GM21515 (cell line): ENCODE data around the gene SPIRE1.
"Not testable (repeated sequence)": the region's sequence is repeated elsewhere in the genome, so short reads cannot be mapped to it uniquely, and the experiment has no call there.

ENCODE experiments used
- ATAC-seq: cut with Tn5 transposase; IDR thresholded peaks from one replicate; pipeline ENCODE4 v1.9.1; 2021; ENCODE audit not compliant: unreplicated experiment

The SPIRE1 gene

GRCh38 chr18:12647773-12648172 is 10.1 kb downstream of the SPIRE1 start:
- no peak for ATAC-seq

GRCh38 chr18:12645751-12646203 is 12.1 kb downstream of the SPIRE1 start:
- ATAC-seq, result no peak

GRCh38 chr18:12645254-12645653 is 12.7 kb downstream of the SPIRE1 start:
- ATAC-seq, result no peak

DNA sequence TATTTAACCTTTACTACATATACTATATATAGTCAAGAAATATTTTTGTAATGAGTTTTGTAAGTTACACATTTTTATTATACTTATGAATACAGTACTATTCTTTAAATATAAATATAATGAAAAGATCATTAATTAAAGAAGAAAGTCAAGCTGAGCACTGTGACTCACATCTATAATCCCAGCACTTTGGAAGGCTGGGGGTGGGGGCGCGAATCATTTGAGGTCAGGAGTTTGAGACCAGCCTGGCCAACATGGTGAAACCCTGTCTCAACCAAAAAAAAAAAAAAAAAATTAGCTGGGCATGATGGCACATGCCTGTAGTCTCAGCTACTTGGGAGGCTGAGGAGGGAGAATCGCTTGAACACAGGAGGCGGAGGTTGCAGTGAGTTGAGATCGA is 14.2 kb downstream of the SPIRE1 start:
- not testable (repeated sequence) for ATAC-seq

GRCh38 chr18:12640881-12641200 is 17.1 kb downstream of the SPIRE1 start:
- ATAC-seq, result no peak

- ATAC-seq, result no peak
These were observed 17.7 kb downstream of the SPIRE1 start for GRCh38 chr18:12639990-12640880.

DNA sequence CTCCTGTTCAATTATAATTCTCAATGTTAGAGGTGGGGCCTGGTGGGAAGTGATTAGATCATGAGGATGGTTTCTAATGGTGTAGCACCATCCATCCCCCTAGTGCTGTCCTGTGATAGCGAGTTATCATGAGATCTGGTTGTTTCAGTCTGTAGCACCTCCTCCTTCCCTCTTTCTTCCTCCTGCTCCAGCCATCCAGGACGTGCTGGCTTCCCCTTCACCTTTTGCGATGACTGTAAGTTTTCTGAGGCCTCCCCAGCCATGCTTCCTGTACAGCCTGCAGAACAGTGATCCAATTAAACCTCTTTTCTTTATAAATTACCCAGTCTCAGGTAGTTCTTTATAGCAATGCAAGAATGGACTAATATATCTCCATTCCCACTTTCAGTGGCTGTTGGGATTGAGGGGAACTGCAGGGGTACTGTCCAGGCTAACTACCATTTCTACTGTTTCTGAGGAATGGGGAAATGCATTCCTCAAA is 19.2 kb downstream of the SPIRE1 start:
- no peak for ATAC-seq

- no peak for ATAC-seq
These were observed 19.8 kb downstream of the SPIRE1 start for GRCh38 chr18:12637901-12638643.

DNA sequence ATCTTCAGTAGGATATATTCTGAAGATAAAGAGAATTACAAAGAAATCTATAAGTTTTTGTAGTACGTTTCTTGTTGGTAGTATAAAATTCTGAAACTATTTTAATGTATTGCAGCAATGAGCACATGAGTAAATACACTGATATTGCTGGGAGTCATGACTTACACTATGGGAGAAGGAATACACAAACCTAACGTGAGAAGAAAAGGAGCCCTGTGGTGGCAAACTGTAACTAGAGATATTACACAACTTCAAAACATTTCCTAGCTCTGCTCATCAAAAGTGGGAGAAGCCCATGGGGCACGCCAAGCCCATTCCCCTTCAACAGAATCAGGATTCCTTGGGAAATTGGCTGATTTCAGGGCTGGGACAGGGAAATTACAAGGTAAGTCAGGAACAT is 20.5 kb downstream of the SPIRE1 start:
- ATAC-seq, result no peak

DNA sequence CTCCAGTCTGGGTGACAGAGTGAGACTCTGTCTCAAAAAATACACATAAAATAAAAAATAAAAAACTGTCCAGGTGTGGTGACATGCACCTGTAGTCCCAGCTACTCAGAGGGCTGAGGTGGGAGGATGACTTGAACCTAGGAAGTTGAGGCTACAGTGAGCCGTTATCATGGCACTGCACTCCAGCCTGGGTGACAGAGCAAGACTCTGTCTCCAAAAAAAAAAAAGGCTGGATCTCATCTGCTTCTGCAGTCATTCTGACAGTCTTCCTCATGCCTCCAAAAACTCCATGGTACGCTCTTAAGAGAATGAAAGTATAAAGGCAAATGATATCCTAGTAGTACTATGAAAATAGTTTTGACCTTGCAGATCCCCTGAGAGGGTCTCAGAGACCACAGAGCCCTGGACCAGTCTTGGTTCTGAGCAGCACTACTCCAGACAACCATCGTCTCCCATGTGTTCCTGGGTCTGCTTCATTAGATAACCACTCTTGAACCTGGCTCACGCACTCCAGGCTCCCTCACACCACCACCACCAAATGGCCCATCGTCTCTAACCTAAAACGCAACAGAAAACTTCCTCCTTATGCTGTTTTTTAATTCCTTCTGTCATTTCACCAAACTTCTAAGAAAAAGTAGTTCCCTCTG is 26.0 kb downstream of the SPIRE1 start:
- no peak for ATAC-seq

DNA sequence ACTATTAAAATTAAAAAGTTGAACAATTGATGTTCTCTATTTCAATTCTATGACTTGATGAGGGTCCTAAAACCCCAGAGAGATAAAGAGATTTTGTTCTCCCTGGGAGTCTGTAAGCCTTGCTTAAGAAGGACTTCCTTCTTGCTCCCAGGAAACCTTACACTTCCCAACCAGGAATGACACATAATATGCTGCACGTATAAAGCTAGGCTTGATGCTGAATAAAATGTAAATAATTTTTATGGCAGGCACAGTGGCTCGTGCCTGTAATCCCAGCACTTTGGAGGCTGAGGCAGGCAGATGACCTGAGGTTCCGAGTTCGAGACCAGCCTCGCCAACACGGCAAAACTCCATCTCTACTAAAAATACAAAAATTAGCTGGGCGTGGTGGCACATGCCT is 27.8 kb downstream of the SPIRE1 start:
- ATAC-seq, result no peak

DNA sequence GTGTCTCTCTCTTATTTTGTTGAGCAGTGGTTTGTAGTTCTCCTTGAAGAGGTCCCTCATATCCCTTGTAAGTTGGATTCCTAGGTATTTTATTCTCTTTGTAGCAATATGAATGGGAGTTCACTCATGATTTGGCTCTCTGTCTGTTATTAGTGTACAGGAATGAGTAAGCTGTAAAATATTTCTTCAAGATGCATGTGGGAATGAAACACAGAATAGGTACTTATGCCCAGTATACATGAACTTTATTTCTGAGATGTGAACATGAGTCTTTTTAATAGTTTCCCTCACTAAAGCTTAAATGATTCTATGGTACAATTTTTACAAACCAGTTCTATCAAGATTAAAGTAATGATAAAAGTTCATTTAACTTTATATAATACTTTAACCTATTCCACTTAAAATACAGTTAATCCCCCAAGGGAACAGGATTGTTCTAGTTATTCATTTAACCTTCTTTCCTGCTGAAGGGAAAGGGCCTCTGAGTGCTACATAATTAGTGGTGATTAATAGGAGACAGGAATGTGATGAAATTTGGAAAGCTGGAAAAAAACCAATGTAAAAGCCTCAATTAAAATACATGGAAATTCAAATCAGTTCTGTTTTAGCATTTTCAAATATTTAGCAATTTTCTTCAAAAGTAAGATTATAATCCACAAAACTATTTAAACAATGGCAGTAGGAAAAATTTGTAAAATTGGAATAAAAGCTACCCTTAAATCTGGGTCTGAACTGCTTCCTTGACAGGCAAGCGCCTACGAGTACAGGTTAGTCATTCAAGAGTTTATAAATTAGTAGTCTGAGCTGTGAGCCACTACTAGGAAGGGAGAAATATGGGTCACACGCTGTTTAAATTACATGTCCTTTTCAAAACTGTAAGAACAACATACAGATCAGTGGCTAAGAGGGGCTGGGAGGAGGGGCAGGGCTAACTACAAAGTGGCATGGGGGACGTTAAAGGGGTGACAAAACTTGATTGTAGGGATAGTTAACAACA is 28.9 kb downstream of the SPIRE1 start:
- no peak for ATAC-seq

GRCh38 chr18:12627199-12627598 is 30.7 kb downstream of the SPIRE1 start:
- ATAC-seq, result not testable (repeated sequence)

GRCh38 chr18:12625241-12625640 is 32.7 kb downstream of the SPIRE1 start:
- no peak for ATAC-seq

DNA sequence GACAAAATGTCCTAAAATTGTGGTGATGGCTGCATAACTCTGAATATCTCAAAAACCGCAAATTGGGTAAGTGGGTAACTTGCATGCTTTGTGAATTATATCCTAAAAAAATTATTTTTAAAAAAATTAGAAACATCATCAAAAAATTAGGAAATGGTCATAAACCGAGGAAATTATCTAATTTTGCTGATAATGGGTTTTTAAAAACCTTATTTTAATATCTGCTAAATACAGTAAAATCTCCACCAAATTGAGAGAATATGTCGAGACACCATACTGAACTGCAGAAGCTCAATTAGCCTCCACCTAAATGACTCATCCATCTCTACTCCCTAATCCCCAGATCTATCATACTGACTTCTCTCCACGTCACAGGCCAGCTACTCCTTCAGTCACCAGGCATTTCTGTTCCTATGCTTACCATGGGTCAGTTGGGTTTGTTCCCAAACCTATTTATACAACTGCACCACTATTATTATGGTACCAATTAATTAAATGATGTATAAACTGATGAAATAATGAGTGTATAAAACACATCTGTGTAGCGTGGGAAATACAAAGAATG is 36.1 kb downstream of the SPIRE1 start:
- no peak for ATAC-seq

DNA sequence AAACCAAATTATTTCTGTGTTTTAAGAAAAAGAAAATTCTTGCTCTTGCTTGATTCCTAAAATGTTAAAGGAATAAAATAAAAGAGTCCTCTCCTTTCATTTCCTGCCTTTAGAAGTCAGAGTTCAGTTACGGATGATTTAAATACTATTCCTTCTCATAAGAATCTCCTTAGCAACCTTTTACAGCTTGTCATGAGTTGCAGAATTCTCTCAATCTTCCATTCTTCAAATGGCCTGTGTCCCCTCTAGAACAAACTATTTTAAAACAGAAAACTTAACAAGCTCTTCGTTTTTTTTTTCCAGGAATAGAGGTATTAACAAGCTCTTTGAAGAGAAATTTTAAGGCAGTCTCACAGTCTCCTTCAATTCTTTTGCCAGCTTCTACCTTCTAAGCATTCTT is 42.2 kb downstream of the SPIRE1 start:
- ATAC-seq, result no peak

DNA sequence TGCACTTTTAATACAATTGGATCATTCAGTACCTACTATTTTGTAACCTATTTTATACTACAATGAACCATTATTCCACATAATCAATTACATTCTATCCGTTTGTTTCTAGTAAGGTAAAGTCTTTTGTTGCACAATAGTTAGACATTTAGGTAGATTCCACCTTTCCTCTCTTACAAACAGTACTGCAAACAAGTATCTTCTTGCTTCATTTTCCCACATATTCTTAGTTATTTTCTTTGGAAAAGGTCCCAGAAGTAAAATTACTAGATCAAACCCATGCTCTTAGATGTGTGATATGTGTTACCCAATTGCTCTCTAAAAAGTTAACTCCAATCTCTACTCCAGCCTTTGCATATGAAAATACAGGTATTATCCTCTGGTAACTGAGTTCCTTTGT is 49.6 kb downstream of the SPIRE1 start:
- ATAC-seq, result no peak

DNA sequence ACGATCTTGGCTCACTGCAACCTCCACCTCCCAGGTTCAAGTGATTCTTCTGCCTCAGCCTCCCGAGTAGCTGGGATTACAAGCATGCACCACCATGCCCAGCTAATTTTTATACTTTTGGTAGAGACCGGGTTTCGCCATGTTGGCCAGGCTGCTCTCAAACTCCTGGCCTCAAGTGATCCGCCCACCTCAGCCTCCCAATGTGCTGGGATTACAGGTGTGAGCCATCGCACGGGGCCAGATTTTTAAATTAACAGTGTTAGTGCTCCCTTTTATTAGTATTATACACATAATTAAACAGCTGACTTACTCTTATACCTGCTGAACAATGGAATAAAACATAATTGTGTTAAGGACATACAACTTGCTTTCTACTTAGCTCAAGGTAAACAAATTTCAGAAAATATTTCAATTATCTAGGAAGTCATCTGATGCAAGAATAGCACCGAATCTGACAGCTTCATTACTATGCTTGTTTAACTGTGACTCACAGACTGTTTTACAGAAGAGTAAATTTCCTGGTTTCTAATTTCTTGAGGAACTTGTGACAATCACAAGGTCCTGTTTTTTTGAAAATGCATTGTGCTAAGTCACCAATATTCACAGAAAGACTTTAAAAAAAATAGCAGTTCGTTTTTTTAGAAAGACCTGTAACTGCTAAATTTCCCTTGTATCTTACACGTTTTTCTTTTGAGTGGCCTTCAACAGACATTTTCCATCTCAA is 51.2 kb downstream of the SPIRE1 start:
- no peak for ATAC-seq

GRCh38 chr18:12604445-12605007 is 53.4 kb downstream of the SPIRE1 start:
- no peak for ATAC-seq
